ENCODE results near the gene SERGEF. TPM values are rescaled to one million over a fixed set of nuclear protein-coding genes. Genes with fewer than 3 reads are reported as not detected.
A peak's percentile ranks its signal among the peaks of the same experiment; 100 is the strongest.

Gene SERGEF
- total RNA-seq, 2 donors from 2014 or later = 42.7 to 62.9 TPM

- no peak for DNase-seq (ENCODE audit: low spot score in 2 of 2)
- H3K27ac Mint-ChIP-seq = no peak overlapping the region
These were observed 80.4 kb downstream of the SERGEF start for GRCh38 chr11:17932472-17932871.

GRCh38 chr11:17931595-17931994 is 81.3 kb downstream of the SERGEF start:
- H3K9me3 Mint-ChIP-seq = no peaks in the 10 kb centered on the region
- peaks cover 20 to 23% of the 10 kb centered on the region in 2 donors for H3K36me3 Mint-ChIP-seq

More at GRCh38 chr11:17932472-17932871, 80.4 kb downstream of the SERGEF start:
- no peak for ATAC-seq
- Mint-ChIP-seq H3K36me3 (peaks cover 18 to 20% of the 10 kb centered on the region in 2 donors), H3K9me3 (no peaks in the 10 kb centered on the region)

GRCh38 chr11:17930544-17931125 is 82.2 kb downstream of the SERGEF start:
- Mint-ChIP-seq H3K9me3 (no peaks in the 10 kb centered on the region), H3K36me3 (peaks cover 20 to 24% of the 10 kb centered on the region in 2 donors), H3K27ac (no peak overlapping the region)
- ATAC-seq = no peak
- no peak for DNase-seq (ENCODE audit: low spot score in 2 of 2)

More at GRCh38 chr11:17931595-17931994, 81.3 kb downstream of the SERGEF start:
- no peak for DNase-seq (ENCODE audit: low spot score in 2 of 2)
- H3K27ac Mint-ChIP-seq = no peak overlapping the region
- ATAC-seq = no peak

GRCh38 chr11:17929171-17929570 is 83.7 kb downstream of the SERGEF start:
- no peak overlapping the region for H3K27ac Mint-ChIP-seq
- ATAC-seq (no peak), DNase-seq (ENCODE audit: low spot score in 2 of 2) (no peak)
- H3K9me3 Mint-ChIP-seq = no peaks in the 10 kb centered on the region
- H3K36me3 Mint-ChIP-seq = peaks cover 14 to 18% of the 10 kb centered on the region in 2 donors

GRCh38 chr11:17927681-17928343 is 85.0 kb downstream of the SERGEF start:
- Mint-ChIP-seq H3K36me3 (peaks cover 13 to 18% of the 10 kb centered on the region in 2 donors), H3K9me3 (no peaks in the 10 kb centered on the region)
- ATAC-seq = no peak

GRCh38 chr11:17927041-17927440 is 85.8 kb downstream of the SERGEF start:
- no peak for ATAC-seq
- H3K27ac Mint-ChIP-seq = peak overlapping the region in 1 of 2 donors; percentile 70
- no peaks in the 10 kb centered on the region for H3K9me3 Mint-ChIP-seq
- no peak for DNase-seq (ENCODE audit: low spot score in 2 of 2)
- H3K36me3 Mint-ChIP-seq = peaks cover 5 to 12% of the 10 kb centered on the region in 2 donors

More at GRCh38 chr11:17927681-17928343, 85.0 kb downstream of the SERGEF start:
- DNase-seq (ENCODE audit: low spot score in 2 of 2) = no peak
- no peak overlapping the region for H3K27ac Mint-ChIP-seq

- Mint-ChIP-seq H3K27ac (no peak overlapping the region), H3K9me3 (no peaks in the 10 kb centered on the region), H3K36me3 (peaks cover 4 to 12% of the 10 kb centered on the region in 2 donors)
- DNase-seq (ENCODE audit: low spot score in 2 of 2) = no peak
- ATAC-seq = no peak
These were observed 88.1 kb downstream of the SERGEF start for GRCh38 chr11:17924713-17925112.

- no peak for ATAC-seq
- H3K27ac Mint-ChIP-seq = no peak overlapping the region
- no peaks in the 10 kb centered on the region for H3K9me3 Mint-ChIP-seq
- DNase-seq (ENCODE audit: low spot score in 2 of 2) = no peak
- peaks cover 4 to 18% of the 10 kb centered on the region in 2 donors for H3K36me3 Mint-ChIP-seq
These were observed 89.6 kb downstream of the SERGEF start for GRCh38 chr11:17923217-17923616.

- ATAC-seq (no peak), DNase-seq (ENCODE audit: low spot score in 2 of 2) (no peak)
- Mint-ChIP-seq H3K36me3 (peaks cover 4 to 18% of the 10 kb centered on the region in 2 donors), H3K27ac (no peak overlapping the region), H3K9me3 (no peaks in the 10 kb centered on the region)
These were observed 90.4 kb downstream of the SERGEF start for GRCh38 chr11:17922416-17922788.

- H3K27ac Mint-ChIP-seq = peak overlapping the region; percentile 29 to 53
- peaks cover 4 to 16% of the 10 kb centered on the region in 2 donors for H3K36me3 Mint-ChIP-seq
- DNase-seq (ENCODE audit: low spot score in 2 of 2) (no peak), ATAC-seq (no peak)
- no peaks in the 10 kb centered on the region for H3K9me3 Mint-ChIP-seq
These were observed 91.0 kb downstream of the SERGEF start for GRCh38 chr11:17921659-17922415.

- H3K36me3 Mint-ChIP-seq = peaks cover 4 to 16% of the 10 kb centered on the region in 2 donors
- H3K27ac Mint-ChIP-seq = no peak overlapping the region
- H3K9me3 Mint-ChIP-seq = no peaks in the 10 kb centered on the region
- no peak for DNase-seq (ENCODE audit: low spot score in 2 of 2)
- ATAC-seq = no peak
These were observed 94.7 kb downstream of the SERGEF start for GRCh38 chr11:17918049-17918605.

- Mint-ChIP-seq H3K9me3 (no peaks in the 10 kb centered on the region), H3K27ac (no peak overlapping the region), H3K36me3 (peaks cover 4 to 16% of the 10 kb centered on the region in 2 donors)
- ATAC-seq = no peak
- no peak for DNase-seq (ENCODE audit: low spot score in 2 of 2)
These were observed 95.3 kb downstream of the SERGEF start for GRCh38 chr11:17917556-17917955.

- no peak overlapping the region for H3K27ac Mint-ChIP-seq
- peak; percentile 61 to 62 for ATAC-seq
- DNase-seq (ENCODE audit: low spot score in 2 of 2) = no peak
These were observed 97.2 kb downstream of the SERGEF start for GRCh38 chr11:17915500-17916143.

GRCh38 chr11:17914957-17915356 is 97.9 kb downstream of the SERGEF start:
- DNase-seq (ENCODE audit: low spot score in 2 of 2) (no peak), ATAC-seq (no peak)
- H3K9me3 Mint-ChIP-seq = no peaks in the 10 kb centered on the region
- peaks cover 0 to 11% of the 10 kb centered on the region in 2 donors for H3K36me3 Mint-ChIP-seq
- no peak overlapping the region for H3K27ac Mint-ChIP-seq

More at GRCh38 chr11:17915500-17916143, 97.2 kb downstream of the SERGEF start:
- Mint-ChIP-seq H3K36me3 (peaks cover 4 to 15% of the 10 kb centered on the region in 2 donors), H3K9me3 (no peaks in the 10 kb centered on the region)

GRCh38 chr11:17907046-17907445 is 105.8 kb downstream of the SERGEF start:
- H3K36me3 Mint-ChIP-seq = no peaks in the 10 kb centered on the region
- no peak for ATAC-seq
- no peak overlapping the region for H3K27ac Mint-ChIP-seq
- H3K9me3 Mint-ChIP-seq = no peaks in the 10 kb centered on the region
- no peak for DNase-seq (ENCODE audit: low spot score in 2 of 2)

- Mint-ChIP-seq H3K9me3 (no peaks in the 10 kb centered on the region), H3K27ac (no peak overlapping the region), H3K36me3 (peaks cover 0 to 3% of the 10 kb centered on the region in 2 donors)
- ATAC-seq (no peak), DNase-seq (ENCODE audit: low spot score in 2 of 2) (no peak)
These were observed 106.4 kb downstream of the SERGEF start for GRCh38 chr11:17906436-17906835.

Measured in activated naive CD4-positive, alpha-beta T cell treated with anti-CD3 and anti-CD28 coated beads, Interleukin-2, amount 50 U/mL, for 72 hours (primary cell).